OCI-LY7 (cell line): ENCODE measurements around the gene ARID5B.

ENCODE experiments used
- CTCF ChIP-seq: fragments of 200-600 bp; sonication (generic); conservative IDR thresholded peaks from 2 replicates; pipeline ENCODE4 v1.5.1; 2014; ENCODE audit warnings: mild to moderate bottlenecking, antibody characterized with exemption, low read length, moderate library complexity, mixed read lengths
- EZH2phosphoT487 ChIP-seq: fragments of 200-600 bp; sonication (generic); IDR thresholded peaks from 2 replicates; pipeline ENCODE4 v1.6.1; 2018; ENCODE audit warnings: low read depth, borderline replicate concordance, mild to moderate bottlenecking, mixed run types, antibody characterized with exemption, low read length, moderate library complexity, mixed read lengths

- TF ChIP-seq CTCF (no peak), EZH2phosphoT487 (no peak)
These were observed 33.6 kb downstream of the ARID5B start for GRCh38 chr10:61935077-61935476.
